Endometrial microvascular endothelial cells (primary cell): Measurements from ENCODE around the gene SEMA3C. TPM values are rescaled to one million over a fixed set of nuclear protein-coding genes. Genes with fewer than 3 reads are reported as not detected.

Experiments
- in situ Hi-C: cut with HindIII; loops from 2 replicates; pipeline ENCODE4 v1.10.0; 2017; ENCODE audit warnings: low sequenced_read_pairs, low pct_unique_long_range_greater_than_20kb; ENCODE audit errors: inconsistent ontology term
- total RNA-seq: library from RNA; depleted of rRNA; stranded (reverse); fragments of >200 nt; gene quantifications from one replicate; pipeline ENCODE4 v1.2.3, GENCODE V29; 2015; ENCODE audit errors: inconsistent ontology term

The SEMA3C gene
- total RNA-seq, 1 donor from 2014 or later = 4.3 TPM

DNA sequence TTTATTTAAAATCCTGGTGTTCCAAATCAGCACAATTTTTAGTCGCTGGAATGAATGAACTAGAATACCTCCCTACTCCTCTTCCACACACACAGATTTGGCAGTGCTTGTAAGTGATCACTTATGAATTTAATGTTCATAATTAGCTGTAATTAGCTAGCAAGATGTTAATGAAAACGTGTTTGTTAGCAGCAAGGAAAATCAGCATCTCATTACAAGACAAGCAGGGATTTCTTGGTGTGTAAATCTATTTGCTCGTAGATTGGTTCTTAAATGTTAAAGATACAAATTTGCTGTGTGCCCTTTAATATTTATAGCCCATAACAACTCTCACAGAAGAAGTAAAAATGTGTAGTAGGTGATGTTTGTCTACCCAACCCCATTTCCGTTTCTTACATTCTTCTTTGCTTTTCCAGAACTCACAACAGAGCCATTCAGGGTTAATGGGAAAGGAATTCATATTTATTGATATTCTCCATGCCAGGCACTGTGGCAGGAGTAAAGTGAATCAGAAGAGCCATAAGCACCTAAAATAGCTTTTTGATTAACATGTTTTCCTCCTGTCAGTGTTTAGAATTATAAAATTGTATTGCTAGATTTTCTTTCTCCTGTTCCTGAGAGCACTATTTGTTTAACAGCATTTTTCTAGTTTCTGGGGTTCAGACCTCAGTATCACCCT lies 49.6 kb downstream of the SEMA3C start:
- in situ Hi-C loops = no loop called here

DNA sequence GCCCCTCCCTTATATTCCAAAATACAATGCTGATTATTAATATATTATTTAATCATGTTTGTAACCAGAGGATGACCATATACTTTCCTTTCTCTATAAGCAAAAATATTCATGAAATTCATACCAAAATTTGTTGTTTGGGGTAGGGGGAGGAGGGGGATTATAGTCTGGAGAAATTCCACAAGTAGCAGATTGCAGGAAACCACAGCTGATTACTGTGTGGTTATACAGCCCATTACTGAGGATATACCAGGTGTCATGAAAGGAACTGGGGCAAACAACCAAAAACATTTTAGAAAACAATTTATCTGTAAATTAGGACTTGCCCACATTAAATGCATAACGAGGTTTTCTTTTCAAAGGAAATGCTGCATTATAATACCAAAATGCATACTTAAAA lies 50.3 kb downstream of the SEMA3C start:
- in situ Hi-C loops = no loop called here

DNA sequence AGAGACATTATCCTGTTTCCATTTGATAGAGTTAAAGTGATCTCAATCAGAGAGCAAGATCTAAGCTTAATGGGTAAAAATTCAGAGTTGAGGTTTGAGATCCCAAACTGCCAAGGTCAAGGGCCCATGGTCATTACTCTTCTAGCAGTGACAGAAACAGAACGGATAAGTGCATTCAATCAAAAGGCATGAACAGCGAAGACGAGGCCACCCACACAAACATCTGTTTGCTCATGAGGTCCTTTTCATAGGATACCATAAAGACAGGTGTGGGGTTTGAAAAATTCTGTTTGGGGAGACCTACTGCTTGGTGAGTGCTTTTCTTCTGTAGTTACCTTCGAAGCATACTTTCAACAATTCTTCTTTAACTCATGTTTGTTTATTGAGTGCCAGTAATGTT lies 58.3 kb downstream of the SEMA3C start:
- in situ Hi-C loops = no loop called here

DNA sequence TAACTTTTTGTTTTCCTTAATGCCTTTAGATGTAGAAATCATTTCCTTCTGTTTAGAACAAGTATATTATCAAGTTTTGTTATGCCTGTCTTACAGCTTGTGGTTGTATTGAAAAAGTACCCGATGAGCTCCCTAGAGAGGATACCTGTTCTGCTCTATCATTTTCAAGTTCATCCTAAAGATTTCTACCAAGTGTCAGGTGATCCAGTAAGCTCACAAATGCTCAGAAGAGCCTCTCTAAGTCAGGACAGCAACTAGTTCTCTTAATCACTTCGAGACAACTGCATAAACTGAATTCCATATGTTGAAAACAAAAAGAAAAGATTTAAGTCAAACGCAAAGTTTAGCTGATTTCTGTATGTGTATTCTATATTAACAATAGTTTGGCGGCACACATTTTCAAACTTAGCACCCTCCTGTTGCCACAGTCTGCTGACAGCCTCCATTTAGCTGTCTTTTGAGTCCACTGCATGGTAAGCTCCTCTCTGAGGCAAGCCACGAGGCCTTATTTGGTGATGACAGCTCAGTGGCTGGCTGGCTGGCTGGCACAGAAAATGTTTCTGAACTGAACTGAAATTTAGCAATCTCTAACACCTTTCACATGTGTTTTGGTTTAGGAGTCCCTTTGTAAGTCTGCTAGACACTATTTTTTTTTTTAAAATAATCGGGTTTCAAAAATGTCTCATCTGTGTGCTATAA lies 59.4 kb downstream of the SEMA3C start:
- in situ Hi-C loops = no loop called here

GRCh38 chr7:80858141-80858903 lies 60.5 kb downstream of the SEMA3C start:
- in situ Hi-C loops = no loop called here

GRCh38 chr7:80856769-80857168 lies 62.1 kb downstream of the SEMA3C start:
- in situ Hi-C loops = no loop called here

GRCh38 chr7:80851896-80852476 lies 66.9 kb downstream of the SEMA3C start:
- in situ Hi-C loops = no loop called here

DNA sequence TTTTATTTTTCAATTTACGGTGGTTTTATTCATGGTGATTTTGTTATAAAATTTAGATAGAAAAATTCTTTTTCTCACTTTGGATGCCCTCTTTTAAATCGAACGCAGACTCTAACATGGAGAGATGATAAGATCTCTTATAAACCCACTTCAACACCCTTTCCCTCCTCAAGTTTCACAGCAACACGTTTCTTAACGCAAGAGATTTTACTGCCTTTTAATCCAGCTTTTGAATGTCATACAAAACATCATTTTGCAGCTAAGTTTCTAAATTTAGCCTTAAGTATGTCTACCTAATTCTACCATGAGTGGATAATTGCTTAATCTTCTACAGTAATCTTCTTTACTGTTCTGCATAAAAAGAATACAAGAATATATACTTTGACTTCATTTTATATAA lies 70.0 kb downstream of the SEMA3C start:
- in situ Hi-C loops = no loop called here

DNA sequence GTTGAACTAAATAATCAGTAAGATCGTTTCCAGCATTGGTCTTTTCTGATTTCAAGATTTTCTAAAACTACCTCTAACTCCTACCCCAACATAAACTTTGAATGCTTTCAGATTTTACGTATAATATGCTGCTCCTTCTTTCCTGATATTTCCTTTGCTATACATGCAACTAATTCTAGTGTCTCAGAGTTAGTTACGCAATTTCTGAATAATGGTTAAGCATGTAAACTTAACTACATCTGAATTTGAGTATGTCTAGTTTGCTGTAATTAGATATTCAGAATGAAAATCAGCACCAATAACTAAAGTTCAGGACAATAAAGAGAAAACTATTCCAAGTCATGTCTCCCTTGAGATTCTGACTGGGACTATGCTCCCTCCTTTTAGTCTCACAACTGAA lies 71.0 kb downstream of the SEMA3C start:
- in situ Hi-C loops = no loop called here

DNA sequence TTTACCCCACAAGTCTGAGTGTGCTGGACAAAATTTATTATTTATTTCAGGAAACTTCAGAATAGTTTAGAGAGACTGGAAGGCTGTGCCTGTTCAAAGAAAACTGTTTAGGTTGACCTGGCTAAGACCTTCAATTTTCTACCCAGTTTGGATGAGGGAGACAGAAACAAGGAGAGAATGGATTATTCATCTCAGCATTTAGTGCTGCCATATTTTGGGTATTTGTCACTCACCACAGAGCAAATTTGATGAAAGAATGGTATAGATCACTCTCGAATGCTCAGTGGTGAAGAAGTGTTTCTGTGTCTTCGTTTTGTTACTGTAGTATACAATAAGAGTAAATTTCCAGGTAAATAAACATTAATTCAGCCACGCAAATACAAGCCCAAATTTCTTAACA lies 71.8 kb downstream of the SEMA3C start:
- in situ Hi-C loops = no loop called here

- in situ Hi-C loops = no loop called here
Observed at GRCh38 chr7:80844916-80845315, 73.9 kb downstream of the SEMA3C start.

DNA sequence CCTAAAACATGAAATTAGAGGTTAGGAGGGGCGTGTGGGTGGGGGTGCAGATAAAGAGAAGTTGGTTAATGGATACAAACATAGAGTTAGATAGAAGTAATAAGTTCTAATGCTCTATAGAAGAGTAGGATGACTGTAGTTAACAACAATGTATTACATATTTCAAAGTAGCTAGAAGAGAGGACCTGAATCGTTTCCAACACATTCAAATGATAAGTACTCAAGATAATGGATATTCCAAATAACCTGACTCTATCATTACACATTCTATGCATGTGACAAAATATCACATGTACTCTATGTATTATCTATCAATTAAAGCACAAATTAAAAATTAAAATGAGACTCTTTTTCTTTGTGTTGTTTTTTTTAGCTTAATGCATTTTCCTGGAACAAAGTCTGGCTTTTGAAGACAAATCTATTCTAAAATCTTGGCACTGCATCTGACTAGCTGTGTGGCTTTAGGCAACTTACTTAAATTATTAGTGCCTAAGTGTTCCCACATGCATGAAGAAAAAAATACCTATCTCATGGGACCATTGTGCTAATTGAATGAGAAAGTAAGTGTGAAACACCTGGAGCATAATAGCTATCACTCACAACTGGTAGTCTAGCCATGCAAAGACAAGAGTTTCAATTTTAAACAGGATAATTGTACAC lies 75.7 kb downstream of the SEMA3C start:
- in situ Hi-C loops = no loop called here

DNA sequence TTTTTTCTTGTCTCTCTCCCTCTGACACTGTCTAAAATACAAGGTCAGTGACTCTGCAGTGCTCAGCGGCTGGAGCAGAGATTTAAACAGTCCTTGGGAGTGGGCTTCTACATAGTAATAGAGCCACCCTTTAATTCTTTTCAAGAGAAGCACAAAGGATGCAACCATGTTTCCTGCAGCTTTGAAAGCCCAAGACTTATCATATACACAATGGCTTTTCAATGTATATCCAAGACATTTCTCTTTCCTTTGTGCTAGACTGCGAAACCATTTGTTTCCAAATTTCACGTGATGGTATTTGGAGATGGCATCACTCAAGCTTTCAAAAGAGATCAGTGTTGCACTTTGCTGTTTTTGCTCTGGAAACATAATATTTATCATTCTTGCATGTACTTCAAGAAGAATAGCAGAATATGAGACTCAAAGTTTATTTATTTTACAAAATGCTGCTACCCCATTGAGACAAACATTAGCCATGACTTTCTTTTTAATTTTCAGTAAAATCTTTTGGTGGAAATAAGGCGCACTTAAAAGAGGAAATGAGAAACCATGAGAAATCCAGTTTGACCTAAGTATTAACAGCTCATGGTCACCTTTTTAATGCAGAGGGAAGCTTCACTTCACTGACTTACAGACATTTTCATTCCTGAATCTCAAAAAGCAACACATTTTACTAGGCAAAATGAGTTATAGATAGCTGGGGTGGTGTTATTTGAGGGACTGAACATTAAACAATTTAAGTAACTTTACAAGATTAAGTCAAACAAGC lies 76.6 kb downstream of the SEMA3C start:
- in situ Hi-C loops = no loop called here

GRCh38 chr7:80841423-80841955 lies 77.4 kb downstream of the SEMA3C start:
- in situ Hi-C loops = no loop called here

DNA sequence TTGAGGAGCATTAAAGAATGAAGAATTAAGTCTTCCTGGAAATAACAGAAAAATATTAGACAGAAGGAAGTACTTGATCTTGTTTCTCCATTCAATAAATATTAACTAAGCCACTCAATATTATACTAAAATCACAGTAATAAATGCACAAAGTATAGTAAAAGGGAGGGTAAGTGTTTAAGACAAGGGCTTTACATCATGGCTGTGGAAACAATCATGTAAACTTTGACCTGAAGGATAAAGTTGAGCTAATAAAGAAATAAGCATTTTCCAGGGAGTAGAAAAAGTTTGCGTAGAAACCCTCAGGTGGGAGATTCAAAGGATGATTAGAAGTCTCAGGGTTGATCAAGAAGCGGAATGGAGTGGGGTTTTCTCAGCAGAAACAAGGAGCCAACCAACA lies 78.2 kb downstream of the SEMA3C start:
- in situ Hi-C loops = no loop called here

DNA sequence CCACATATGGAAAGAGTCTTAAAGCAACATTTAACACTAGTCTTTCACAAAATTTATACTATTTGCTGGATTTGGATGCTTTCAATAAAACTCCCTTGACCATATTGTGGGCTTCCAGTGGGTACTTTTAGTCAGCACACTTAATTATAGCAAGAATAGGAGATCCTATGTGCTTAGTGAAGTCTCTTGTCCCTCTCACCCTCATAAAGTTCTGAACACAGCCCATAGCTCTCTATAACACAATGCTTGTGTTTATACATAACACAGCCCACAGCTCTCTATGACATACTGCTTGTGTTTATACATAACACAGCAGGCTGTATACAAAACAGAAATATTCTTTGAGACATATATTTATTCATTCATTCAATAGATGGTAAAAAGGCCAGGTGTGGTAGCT lies 79.0 kb downstream of the SEMA3C start:
- in situ Hi-C loops = no loop called here

- in situ Hi-C loops = no loop called here
Observed at GRCh38 chr7:80838643-80839042, 80.2 kb downstream of the SEMA3C start.

DNA sequence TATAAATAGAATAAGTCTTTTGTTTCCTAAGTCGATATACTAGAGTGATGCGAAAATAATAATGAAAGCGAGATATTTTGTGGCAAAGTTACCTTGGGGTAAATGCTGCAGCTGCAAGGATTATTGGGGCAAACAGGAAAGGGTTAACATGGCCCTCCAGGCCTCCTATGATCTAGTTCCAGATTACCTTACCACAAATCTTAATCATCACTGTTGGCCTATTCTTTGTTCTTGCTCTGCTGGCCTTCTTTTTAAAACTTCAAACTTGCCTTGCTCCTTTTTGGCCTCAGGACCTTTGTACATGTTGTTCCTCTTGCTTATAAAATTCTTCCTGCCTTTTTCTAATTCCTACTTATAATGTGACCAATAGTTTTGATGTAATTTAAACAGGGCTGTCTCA lies 81.5 kb downstream of the SEMA3C start:
- in situ Hi-C loops = no loop called here
